NCI-H2029 (cell line): ENCODE results near the gene KCNK17.
"Not testable (repeated sequence)": the region's sequence is repeated elsewhere in the genome, so short reads cannot be mapped to it uniquely, and the experiment has no call there.

Experiments used
- DNase-seq: peaks from one replicate; lab custom pipeline; 2025; lab: John Stamatoyannopoulos, UW

The KCNK17 gene

DNA sequence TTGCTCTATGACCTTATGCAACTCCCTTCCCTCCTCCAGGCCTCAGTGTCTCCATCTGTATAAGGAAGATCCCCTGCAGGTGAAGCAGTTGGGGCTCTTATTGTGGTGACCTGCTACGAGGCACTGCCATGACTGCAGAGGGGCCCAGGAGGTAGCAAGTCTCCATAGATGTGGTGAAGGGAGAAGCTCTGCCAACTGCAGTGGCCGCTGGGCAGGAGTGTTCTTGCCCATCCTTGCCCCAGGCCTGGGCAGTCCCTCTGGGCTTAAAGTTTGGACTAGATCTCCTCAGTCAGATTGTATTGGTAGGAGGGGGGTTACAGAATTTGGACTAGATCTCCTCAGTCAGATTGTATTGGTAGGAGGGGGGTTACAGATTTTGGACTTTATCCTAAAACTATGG lies 12.2 kb downstream of the KCNK17 start:
- no peak for DNase-seq

DNA sequence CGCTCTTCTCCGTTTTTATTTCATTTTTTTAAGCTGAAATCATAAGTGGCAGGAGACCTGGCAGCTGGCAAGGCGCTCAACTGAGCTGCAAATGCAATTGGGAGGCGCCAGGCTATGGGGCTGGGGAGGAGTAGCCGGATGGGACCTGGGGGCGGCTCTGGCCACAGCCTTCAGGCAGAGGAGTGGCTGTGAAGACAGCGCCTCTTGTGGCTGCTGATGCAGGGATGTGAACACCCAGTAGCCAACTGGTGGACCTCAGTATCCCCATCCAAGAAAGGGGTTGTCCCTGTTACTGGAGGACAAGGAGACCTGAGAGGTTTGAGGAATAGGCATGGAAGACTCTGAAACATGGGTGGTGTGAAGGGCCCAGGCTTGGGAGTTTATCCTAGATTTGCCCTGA lies 12.6 kb downstream of the KCNK17 start:
- no peak for DNase-seq

DNA sequence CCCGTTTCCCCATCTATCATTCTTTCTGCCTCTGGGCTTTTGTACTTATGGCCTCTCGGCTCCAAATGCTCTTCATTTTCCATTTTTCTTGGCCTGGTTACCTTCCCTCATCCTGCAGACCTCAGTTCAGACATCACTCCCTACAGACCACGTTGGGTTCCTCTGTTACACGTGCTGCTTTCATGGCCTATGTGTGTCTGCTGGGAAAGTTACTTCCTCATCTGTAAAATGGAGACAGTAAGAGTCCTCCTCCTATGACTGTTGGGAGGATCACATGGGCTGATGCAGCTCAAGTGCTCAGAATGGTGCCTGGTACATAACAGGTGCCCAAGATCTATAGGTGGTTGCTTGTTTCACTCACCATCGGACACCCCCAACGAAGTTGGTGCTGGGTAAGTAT lies 13.5 kb downstream of the KCNK17 start:
- DNase-seq = no peak

DNA sequence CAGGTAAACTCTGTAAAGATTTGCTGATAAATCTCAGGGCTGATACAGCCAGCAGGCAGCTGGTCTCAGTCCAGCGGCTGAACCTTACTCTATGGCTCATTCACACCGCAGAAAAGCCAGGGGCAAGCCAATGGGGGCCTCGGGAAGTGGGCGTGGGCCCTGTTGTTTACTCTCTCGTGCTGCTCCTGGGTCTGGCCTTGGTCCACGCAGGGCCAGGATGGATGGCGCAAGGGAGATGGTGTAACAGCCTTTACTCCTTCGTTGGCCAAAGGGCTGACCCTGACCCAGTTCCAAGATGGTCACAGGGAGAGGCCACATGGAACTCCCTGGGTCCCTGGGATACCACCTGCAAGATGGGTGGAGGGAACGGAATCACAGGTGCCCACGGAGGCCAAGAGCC lies 16.2 kb downstream of the KCNK17 start:
- no peak for DNase-seq

DNA sequence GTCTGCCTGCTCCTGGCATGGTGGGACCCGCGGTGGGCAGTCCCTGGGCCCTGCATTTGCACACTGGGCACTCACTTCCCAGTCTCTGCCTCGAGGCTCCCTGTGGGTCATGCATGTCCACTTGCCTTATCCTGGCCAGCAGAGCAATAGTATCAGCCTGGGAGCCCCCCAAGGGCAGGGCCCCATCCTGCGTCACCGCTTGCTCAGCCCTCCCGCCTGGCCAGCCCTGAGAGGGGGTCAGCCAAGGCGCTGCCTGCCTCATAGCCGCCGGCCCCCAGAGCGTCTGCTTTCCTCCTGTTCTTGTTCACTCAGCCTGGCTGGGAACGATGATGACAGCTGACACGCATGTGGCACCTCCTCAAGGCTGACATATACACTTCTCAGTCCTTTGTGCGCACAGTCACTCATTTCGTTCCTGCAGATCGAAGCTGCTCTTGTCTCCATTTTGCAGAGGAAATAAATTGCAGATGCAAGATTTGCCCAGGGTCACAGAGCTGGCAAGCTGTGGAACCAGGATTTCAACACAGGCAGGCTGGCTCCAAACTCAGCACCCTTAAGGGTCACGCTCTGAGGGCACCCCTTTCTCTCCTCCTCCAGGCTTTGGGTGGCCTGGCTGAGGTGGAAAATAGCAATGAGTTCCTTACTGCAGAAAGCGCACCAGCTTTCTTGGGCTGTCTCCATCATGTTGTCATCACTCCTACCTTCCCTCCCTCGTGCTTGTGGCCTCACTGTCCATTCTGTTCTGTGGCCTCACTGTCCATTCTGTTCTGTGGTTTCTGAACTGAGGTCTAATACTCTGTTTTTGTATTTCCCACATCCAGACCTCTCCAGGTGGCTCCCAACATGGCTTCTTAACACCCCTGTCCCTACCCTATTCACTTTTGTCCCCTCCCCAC lies 17.2 kb downstream of the KCNK17 start:
- no peak for DNase-seq

DNA sequence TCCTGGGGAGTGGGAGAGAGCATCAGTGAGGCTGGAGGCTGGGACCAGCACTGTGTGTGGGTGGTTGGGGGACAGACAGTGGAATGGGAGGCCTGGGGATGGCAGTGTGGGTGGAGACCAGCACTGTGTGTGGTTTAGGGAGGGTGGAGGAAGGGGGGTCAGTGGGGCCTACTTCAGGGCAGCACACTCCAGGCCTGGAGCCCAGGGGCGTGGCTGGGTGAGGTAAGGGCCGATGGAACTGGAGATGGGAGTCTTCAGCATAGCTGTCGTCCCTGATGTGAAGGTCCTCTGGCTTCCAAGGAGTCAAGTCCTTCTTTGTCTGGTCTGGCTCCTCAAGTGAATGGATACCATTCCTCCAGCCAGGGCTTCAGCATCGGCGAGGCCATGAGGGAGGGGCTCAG lies 18.6 kb downstream of the KCNK17 start:
- no peak for DNase-seq

DNA sequence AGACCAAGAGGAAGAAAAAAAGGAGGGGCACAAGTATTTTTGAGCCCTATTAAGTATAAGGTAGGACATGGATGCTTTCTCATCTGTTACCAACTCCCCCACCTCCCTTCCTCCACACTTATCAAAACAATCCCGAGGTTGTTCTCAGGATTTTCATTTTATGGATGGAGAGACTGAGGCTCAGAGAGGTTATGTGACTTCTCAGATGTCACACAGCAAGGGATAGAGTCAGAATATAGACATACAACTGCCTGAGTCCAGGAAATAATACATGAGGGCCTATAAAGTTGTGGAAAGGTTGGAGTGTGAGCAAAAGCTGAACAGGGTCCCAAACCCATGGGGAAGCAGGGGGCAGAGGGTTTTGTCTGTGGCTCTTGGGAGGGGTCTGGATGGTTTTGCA lies 19.3 kb downstream of the KCNK17 start:
- no peak for DNase-seq

DNA sequence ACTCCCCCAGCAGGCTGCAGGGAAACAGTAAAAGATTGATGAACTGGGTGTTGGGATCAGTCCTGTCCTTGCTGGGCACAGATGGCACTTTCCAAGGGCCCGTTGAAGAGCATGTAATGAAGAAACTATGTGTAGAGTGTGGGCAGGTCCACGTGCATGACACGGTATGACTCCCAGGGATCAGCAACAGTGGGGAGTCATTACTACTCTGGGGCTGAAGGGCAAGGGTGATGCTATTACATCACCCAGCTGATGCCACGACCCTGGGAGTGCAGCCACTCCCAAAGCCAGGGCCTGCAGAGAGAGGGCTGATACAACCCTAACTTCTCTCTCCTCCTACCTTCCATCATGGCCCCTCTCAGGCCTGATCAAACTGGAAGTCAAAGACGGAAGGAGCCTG lies 20.1 kb downstream of the KCNK17 start:
- DNase-seq = no peak

DNA sequence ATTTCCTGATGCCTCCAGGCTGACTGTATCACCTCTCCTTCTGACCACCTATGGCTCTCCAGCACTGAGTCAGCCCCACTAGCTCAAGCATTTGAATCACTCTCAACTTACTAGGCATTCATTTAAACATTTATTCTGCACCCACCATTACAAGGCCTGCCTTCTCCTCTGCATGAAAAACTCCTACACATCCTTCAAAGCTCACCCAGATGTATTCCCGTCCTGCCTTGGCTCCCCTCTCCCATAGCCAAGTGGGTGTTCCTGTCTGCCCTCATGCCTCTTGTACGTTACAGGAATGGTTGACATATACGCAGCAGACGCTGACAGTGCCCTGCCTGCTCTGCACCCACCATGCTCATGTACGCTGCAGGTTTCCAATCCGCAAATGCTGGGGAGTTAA lies 21.6 kb downstream of the KCNK17 start:
- DNase-seq = no peak

DNA sequence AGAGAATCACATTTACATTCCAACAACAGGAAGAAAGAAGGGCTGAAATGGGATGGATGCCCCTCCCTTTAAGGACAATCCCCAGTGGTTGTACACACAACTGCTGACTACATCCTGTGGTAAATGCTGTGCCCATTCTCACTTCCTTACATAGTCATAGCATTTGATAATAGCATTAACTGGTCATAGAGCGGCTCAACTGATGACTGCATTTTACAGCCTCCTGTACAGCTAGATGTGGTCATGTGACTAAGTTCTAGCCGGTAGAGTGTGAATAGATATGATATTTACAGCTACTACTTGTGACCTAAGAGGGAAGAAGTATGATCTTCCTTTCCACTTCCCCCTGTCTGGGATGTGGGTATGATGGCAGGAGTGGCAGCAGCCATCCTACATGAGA lies 24.7 kb downstream of the KCNK17 start:
- DNase-seq = no peak

DNA sequence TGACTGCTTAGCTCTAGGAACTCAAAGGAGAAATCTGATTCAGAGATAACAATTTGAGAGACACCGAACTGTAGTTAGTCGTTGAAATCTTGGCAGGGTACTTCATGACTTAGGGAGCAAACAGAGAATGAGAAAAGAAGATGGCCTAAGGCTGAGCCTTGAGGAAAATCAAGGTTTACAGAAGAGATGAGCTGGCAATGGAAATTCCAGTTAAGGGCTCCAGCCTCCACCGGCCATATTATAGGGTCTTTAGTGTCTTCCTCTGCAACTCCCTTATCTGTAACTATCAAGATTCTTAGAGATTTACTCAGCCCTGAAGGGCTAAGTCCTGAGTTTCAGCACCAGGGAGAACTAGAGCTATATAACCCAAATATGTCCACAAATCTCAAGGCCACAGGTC lies 26.6 kb downstream of the KCNK17 start:
- DNase-seq = no peak

DNA sequence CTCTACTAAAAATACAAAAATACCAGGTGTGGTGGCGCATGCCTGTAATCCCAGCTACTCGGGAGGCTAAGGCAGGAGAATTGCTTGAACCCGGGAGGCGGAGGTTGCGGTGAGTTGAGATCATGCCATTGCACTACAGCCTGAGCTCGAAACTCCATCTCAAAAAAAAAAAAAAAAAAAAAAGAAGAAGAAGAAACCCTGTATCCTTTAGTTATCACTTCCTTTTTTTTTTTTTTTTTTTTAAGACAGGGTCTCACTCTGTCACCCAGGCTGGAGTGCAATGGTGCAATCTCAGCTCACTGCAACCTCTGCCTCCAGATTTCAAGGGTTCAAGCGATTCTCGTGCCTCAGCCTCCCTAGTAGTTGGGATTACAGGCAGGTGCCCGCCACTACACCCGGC lies 27.6 kb downstream of the KCNK17 start:
- not testable (repeated sequence) for DNase-seq

DNA sequence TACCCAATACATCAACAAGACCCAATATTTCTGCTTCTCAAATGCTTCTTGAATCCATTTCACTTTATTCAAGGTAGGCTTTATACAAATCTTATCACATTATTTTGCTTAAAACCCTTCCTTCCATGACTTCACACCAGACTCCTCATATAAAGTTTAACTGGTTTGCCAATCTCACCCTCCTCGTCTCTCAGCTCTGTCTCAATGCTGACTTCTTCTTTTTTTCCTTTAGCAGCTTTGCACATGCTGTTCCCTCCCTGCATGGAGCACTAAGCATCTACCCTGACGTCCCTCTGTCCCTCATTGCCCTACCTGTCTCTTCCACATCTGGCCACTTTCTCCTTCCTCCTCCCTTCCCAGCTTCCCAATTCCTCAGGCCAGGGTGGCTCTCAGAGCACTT lies 31.4 kb downstream of the KCNK17 start:
- DNase-seq = no peak

DNA sequence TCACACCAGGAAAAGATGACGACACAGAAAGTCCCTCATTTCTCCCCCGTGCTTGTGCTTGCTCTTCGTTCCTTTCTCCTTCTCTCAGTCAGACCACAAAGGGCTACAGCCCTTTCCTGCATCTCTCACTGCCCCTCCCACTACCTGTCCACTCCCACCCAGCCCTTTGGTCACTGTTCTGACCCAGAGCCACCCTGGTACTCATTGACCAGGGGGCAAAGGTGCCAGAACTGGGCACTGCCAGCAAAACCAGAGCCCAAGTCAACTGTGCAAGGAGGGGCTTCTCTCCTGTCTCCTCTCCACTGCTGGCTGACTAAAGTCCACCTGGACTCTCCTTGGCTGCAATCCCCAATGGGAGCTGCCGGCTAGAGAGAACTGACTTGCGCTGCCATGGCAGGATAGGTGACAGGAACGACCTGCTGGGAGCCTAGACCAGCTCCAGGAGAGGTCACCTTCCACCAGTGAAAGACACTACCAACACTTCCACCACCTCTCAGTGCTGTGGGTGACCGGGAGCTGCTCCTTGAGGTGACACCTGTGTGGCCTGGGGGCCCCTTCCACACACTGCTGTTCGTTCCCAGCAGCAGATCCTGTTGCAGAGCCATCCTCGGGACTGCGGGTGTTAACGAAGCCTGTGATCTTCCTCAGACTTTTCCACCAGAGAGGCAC lies 32.8 kb downstream of the KCNK17 start:
- DNase-seq = no peak

DNA sequence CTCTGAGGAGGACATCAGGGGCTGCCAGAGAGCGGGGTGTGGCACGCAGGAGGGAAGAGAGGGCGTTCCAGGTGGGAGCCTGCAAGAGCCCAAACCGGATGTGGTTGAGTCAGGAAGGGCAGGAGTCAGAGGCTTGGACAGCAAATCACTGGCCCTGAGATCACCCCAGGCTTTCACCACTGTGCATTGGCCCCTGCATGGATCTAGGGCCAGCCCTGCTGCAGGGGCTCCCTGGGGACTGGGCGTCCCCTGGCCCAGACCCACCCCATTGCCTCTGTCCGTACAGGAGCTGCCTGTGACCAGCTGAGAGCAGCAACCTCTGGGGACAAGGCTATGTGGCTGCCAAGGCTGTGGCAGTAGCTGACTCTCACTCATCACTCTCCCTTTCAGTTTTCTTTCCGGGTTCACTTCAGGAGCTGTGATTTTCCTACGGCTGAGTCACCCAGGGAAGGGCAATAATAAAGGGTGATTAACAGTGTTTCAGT lies 33.9 kb downstream of the KCNK17 start:
- no peak for DNase-seq

DNA sequence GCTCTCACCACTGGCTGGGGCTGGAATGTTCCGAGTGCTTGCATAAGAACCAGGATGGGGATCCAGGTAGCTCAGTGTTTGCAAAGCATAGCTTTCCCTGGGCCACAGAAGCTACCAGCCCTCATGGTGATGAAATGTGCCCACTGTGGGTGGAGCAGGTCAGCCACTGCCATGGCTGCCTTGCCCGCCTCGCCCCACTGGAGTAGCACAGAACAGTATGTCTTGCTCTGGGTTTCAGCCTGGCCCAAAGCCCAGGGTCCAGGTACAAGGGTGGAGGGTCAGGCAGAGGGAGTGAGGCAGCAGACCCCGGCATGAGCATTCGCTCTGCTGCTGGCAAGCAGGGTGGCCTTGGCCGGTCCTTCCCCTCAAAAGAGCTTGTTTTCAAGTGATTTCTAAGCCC lies 34.7 kb downstream of the KCNK17 start:
- DNase-seq = no peak

DNA sequence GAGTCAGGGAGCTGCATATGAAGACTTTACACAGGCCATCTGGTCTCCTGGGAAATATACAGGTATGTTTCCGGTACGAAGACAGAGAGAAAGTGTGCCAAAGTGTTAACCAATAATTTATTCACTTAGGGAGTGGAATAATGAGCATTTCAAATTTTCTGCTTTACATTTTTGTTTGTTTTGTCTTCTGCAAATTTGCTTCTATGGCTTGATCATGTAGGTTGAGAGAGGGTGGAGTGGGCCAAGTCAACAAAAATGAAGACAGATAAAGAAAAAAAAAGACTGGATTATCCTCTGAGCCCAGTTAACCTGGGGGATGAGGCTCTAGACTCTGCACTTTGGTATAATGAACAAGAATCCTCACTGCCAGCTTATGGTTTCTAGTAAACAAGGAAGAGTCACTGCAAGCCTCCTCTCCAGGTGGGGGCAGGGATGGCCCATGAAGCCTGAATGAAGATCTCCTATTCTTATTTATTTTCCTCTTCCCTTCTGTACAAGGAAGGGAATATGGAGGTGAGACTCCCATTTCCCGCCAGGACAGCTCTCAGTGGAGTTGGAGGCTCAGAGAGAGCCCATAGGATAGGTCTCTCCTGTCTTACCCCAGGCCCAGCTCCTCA lies 37.7 kb downstream of the KCNK17 start:
- no peak for DNase-seq

DNA sequence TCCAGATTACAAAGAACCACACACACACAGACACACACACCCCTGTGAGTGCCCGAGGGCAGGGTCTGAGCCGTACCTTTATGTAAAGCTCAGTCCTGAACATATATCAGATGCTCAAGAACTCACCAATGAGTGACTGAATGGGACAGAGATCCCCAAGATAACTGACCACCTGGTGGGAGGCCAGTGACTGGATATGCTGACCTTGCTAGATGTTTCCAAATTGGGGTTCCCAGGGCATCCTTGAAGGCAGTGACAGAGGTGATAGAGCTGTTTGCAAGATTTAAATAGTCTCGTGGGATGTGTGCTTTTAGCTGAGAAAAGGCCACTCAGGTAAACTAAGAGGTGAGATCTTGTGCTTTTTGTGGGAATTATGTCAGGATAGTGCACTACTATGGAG lies 39.3 kb downstream of the KCNK17 start:
- no peak for DNase-seq

DNA sequence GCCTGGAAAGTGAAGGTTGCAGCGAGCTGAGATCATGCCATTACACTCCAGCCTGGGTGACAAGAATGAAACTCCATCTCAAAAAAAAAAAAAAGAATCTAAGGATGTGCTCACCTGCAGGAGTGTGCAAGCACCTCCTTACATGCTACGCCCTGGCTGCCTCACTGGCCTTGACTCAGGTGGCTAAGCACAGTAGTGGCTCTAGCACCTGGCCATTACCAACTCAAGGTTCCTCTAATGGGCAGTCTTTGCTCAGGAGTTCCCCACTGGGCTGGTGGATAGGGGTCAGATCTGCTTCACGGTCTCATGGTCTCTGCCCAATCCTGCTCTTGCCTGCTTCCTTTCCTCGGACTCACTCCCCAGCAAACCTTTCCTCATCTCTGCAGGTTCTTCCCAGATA lies 39.7 kb downstream of the KCNK17 start:
- DNase-seq = no peak

DNA sequence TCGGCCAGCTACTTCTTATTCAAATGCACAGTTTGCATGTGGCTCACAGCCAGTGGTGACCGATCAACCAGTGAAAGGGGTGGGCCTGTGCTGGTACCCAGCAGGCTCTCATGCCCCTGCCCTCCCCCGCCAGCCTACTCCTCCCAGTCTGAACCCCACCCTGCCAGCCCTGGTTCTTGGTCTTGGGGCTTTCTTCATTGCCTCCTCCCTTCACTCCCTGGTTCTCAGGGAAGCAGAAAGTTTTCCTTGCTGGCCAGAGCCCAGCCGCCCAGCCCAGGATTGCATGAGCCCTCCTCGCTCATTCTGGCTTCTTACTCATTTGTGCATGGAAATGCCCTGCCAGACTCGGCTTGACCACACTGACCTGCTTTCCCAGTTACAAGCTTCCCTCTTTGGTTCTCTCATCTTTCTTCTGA lies 40.8 kb downstream of the KCNK17 start:
- no peak for DNase-seq

DNA sequence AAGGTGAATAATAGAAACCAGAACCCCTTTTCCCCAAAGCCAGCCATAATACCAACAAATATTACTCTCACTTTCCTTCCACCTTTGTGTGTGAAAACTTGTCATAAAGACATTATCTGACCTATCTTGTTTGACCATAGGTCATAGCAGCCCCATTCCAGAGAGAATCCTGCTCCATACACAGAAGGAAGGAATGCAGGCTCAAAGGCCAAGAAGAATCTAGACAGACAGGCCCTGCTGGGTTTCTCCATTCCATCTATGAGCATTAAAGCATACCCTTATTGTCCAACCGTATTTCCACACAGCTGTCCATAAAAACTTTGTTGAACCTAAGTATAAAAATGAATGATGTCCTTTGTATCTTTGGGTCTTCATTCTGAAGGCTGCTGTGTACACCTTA lies 44.3 kb downstream of the KCNK17 start:
- DNase-seq = no peak

DNA sequence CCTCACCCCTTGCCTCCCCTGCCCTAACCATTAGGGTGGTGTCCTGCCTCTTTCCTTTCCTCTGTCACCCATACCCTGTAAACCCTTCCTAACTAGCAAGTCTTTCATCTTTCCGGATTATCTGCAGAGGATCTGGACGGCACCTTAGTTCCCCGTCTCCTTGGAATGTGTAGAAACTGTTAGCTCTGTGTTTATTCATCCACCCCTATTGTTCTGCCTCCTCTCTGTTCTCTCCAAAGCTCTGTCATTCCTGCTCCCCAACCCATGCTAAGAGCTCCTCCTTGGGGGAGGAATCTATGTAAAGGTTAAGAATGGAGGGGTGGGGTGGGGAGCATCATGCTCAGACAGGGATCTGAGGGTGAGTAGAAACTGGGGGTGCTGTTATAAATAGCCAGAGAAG lies 45.5 kb downstream of the KCNK17 start:
- DNase-seq = no peak

DNA sequence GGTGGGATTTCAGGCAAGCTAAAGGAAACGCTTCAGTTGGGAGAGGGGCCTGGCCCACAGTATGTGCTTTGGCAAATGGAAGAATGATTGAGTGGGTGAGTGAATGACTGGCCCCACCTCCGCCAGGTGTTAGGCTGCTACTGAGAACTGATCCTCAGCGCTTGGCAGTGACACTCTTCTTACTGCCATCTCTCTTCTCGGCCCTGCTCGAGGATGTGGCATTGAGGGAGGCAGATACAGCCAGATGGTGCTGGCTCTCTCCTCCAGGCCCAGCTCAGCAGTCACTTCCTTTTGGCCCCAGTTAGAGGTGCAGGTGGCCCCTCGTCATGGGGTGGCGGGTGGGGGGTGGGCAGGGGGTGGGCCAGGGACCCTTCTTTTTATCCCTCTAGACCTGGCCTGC lies 46.0 kb downstream of the KCNK17 start:
- DNase-seq = peak; percentile 77
